ENCODE results near the gene TACC2. TPM values are rescaled to one million over a fixed set of nuclear protein-coding genes. Genes with fewer than 3 reads are reported as not detected.

Gene TACC2
- total RNA-seq, 3 donors from 2014 or later, result 26.1 to 30.5 (median 28.5) TPM

- no peaks in the 10 kb centered on the region for H3K4me1 ChIP-seq
- no peaks in the 10 kb centered on the region for H3K27me3 ChIP-seq
- peak overlapping the region in 2 of 3 donors; percentile 39 to 51 for H3K4me3 ChIP-seq
- peak overlapping the region; percentile 71 to 85 for H3K27ac ChIP-seq
- peak in 1 of 2 donors; percentile 70 for DNase-seq (ENCODE audit: low spot score in 2 of 2)
- H3K36me3 ChIP-seq, result no peaks in the 10 kb centered on the region
- TF ChIP-seq POLR2A (IDR thresholded peaks at IDR 0.05) (no peak), CTCF (IDR thresholded peaks at IDR 0.05) (no peak), POLR2AphosphoS5 (IDR thresholded peaks at IDR 0.05) (peak in 1 of 3 donors; percentile 10)
- no peaks in the 10 kb centered on the region for H3K9me3 ChIP-seq
- intact Hi-C loops (cut with DNase I; ENCODE audit: low total_unique reads), result no loop called here
Observed at GRCh38 chr10:122154545-122155366, 165.8 kb downstream of the TACC2 start.

- DNase-seq (ENCODE audit: low spot score in 2 of 2), result no peak
- no peaks in the 10 kb centered on the region for H3K4me1 ChIP-seq
- intact Hi-C loops (cut with DNase I; ENCODE audit: low total_unique reads), result no loop called here
- H3K4me3 ChIP-seq, result no peak overlapping the region
- TF ChIP-seq CTCF (IDR thresholded peaks at IDR 0.05) (no peak), POLR2AphosphoS5 (IDR thresholded peaks at IDR 0.05) (no peak), POLR2A (IDR thresholded peaks at IDR 0.05) (no peak)
- H3K27me3 ChIP-seq, result no peaks in the 10 kb centered on the region
- H3K27ac ChIP-seq, result no peak overlapping the region
- no peaks in the 10 kb centered on the region for H3K36me3 ChIP-seq
- no peaks in the 10 kb centered on the region for H3K9me3 ChIP-seq
Observed at GRCh38 chr10:122157451-122157850, 168.5 kb downstream of the TACC2 start.

GRCh38 chr10:122158362-122158761 lies 169.4 kb downstream of the TACC2 start:
- Histone ChIP-seq H3K4me1 (no peaks in the 10 kb centered on the region), H3K27ac (no peak overlapping the region)
- no peak for DNase-seq (ENCODE audit: low spot score in 2 of 2)

GRCh38 chr10:122159141-122159970 lies 170.4 kb downstream of the TACC2 start:
- H3K27ac ChIP-seq, result no peak overlapping the region
- TF ChIP-seq POLR2AphosphoS5 (IDR thresholded peaks at IDR 0.05) (no peak), POLR2A (IDR thresholded peaks at IDR 0.05) (no peak), CTCF (IDR thresholded peaks at IDR 0.05) (no peak)
- H3K27me3 ChIP-seq, result peaks cover 0 to 3% of the 10 kb centered on the region in 2 donors
- no peaks in the 10 kb centered on the region for H3K9me3 ChIP-seq
- no peak for DNase-seq (ENCODE audit: low spot score in 2 of 2)
- H3K4me3 ChIP-seq, result no peak overlapping the region
- intact Hi-C loops (cut with DNase I; ENCODE audit: low total_unique reads), result no loop called here
- peaks cover 0 to 5% of the 10 kb centered on the region in 2 donors for H3K4me1 ChIP-seq
- no peaks in the 10 kb centered on the region for H3K36me3 ChIP-seq

More at GRCh38 chr10:122158362-122158761, 169.4 kb downstream of the TACC2 start:
- intact Hi-C loops (cut with DNase I; ENCODE audit: low total_unique reads), result no loop called here
- Histone ChIP-seq H3K4me3 (no peak overlapping the region), H3K27me3 (peaks cover 0 to 3% of the 10 kb centered on the region in 2 donors), H3K36me3 (no peaks in the 10 kb centered on the region), H3K9me3 (no peaks in the 10 kb centered on the region)
- TF ChIP-seq POLR2AphosphoS5 (IDR thresholded peaks at IDR 0.05), result no peak
- no peak for TF ChIP-seq POLR2A (IDR thresholded peaks at IDR 0.05)
- TF ChIP-seq CTCF (IDR thresholded peaks at IDR 0.05), result no peak
